Measurements from ENCODE around the gene FOXP4.

The FOXP4 gene

GRCh38 chr6:41607736-41608135 is 61.6 kb downstream of the FOXP4 start:
- DNase-seq, result no peak
- H3K27me3 ChIP-seq (ENCODE audit: control insufficient read depth in 1 of 2, insufficient read depth in 1 of 2, low read length in 2 of 2), result peaks cover 0 to 3% of the 10 kb centered on the region in 2 experiments
- WGBS, result 86% methylated on average over 9 of the region's 9 CpGs
- no peak overlapping the region for H2AFZ ChIP-seq (ENCODE audit: low read depth, low read length)
- no peak overlapping the region for H3K18ac ChIP-seq (ENCODE audit: low read depth in 1 of 2, low read length in 2 of 2)
- H2AK5ac ChIP-seq (ENCODE audit: low read length, severe bottlenecking), result no peak overlapping the region
- peaks cover 5% of the 10 kb centered on the region for H3K9me3 ChIP-seq (ENCODE audit: control insufficient read depth, low read length)
- no peak overlapping the region for H3K27ac ChIP-seq (ENCODE audit: low read length, poor library complexity, severe bottlenecking)
- H3K79me1 ChIP-seq (replicated peaks; ENCODE audit: low read length, poor library complexity, severe bottlenecking), result no peaks in the 10 kb centered on the region
- H4K91ac ChIP-seq (ENCODE audit: low read length), result no peak overlapping the region
- peaks cover 3% of the 10 kb centered on the region for H3K4me1 ChIP-seq (ENCODE audit: control insufficient read depth, insufficient read depth, low read depth, low read length)
- no peak overlapping the region for H3K4me2 ChIP-seq (ENCODE audit: low read length, poor library complexity, severe bottlenecking)
- H2BK15ac ChIP-seq (ENCODE audit: low read depth, poor library complexity, severe bottlenecking), result no peak overlapping the region
- no peak overlapping the region for H2BK12ac ChIP-seq (ENCODE audit: low read length in 2 of 2)
- H2BK120ac ChIP-seq (ENCODE audit: low read depth, low read length), result no peak overlapping the region
- no peak overlapping the region for H3K4ac ChIP-seq (ENCODE audit: low read depth in 1 of 2, low read length in 2 of 2)
- H3K9ac ChIP-seq (ENCODE audit: low read length), result no peak overlapping the region
- H3K36me3 ChIP-seq (ENCODE audit: control insufficient read depth in 1 of 2, insufficient read depth in 2 of 2, low read depth in 1 of 2, low read length in 2 of 2), result no peaks in the 10 kb centered on the region
- H2BK5ac ChIP-seq (ENCODE audit: low read depth, low read length, poor library complexity, severe bottlenecking), result no peak overlapping the region
- no peak overlapping the region for H3K14ac ChIP-seq (ENCODE audit: low read length in 2 of 2)
- H4K8ac ChIP-seq (ENCODE audit: low read length), result no peak overlapping the region
- no peak overlapping the region for H3K23ac ChIP-seq (ENCODE audit: low read length in 2 of 2)
- no peak overlapping the region for H3K4me3 ChIP-seq (ENCODE audit: insufficient read depth in 1 of 2, low read depth in 1 of 2, low read length in 2 of 2)

- H3K27me3 ChIP-seq (ENCODE audit: control insufficient read depth in 1 of 2, insufficient read depth in 1 of 2, low read length in 2 of 2), result peaks cover 0 to 3% of the 10 kb centered on the region in 2 experiments
- H2BK15ac ChIP-seq (ENCODE audit: low read depth, poor library complexity, severe bottlenecking), result no peak overlapping the region
- H4K91ac ChIP-seq (ENCODE audit: low read length), result no peak overlapping the region
- no peak overlapping the region for H2BK5ac ChIP-seq (ENCODE audit: low read depth, low read length, poor library complexity, severe bottlenecking)
- H3K27ac ChIP-seq (ENCODE audit: low read length, poor library complexity, severe bottlenecking), result no peak overlapping the region
- H2AK5ac ChIP-seq (ENCODE audit: low read length, severe bottlenecking), result peak overlapping the region; percentile 53
- no peak overlapping the region for H3K9ac ChIP-seq (ENCODE audit: low read length)
- H3K4me1 ChIP-seq (ENCODE audit: control insufficient read depth, insufficient read depth, low read depth, low read length), result peaks cover 2% of the 10 kb centered on the region
- no peak overlapping the region for H2AFZ ChIP-seq (ENCODE audit: low read depth, low read length)
- H3K14ac ChIP-seq (ENCODE audit: low read length in 2 of 2), result no peak overlapping the region
- no peak overlapping the region for H3K23ac ChIP-seq (ENCODE audit: low read length in 2 of 2)
- no peak overlapping the region for H3K4ac ChIP-seq (ENCODE audit: low read depth in 1 of 2, low read length in 2 of 2)
- peaks cover 10% of the 10 kb centered on the region for H3K9me3 ChIP-seq (ENCODE audit: control insufficient read depth, low read length)
- H3K4me2 ChIP-seq (ENCODE audit: low read length, poor library complexity, severe bottlenecking), result no peak overlapping the region
- no peak overlapping the region for H2BK120ac ChIP-seq (ENCODE audit: low read depth, low read length)
- no peaks in the 10 kb centered on the region for H3K36me3 ChIP-seq (ENCODE audit: control insufficient read depth in 1 of 2, insufficient read depth in 2 of 2, low read depth in 1 of 2, low read length in 2 of 2)
- H2BK12ac ChIP-seq (ENCODE audit: low read length in 2 of 2), result peak overlapping the region in 1 of 2 experiments; percentile 15
- DNase-seq, result no peak
- no peaks in the 10 kb centered on the region for H3K79me1 ChIP-seq (replicated peaks; ENCODE audit: low read length, poor library complexity, severe bottlenecking)
- H4K8ac ChIP-seq (ENCODE audit: low read length), result no peak overlapping the region
- WGBS, result 73% methylated on average over 11 of the region's 11 CpGs
- no peak overlapping the region for H3K18ac ChIP-seq (ENCODE audit: low read depth in 1 of 2, low read length in 2 of 2)
- H3K4me3 ChIP-seq (ENCODE audit: insufficient read depth in 1 of 2, low read depth in 1 of 2, low read length in 2 of 2), result no peak overlapping the region
Observed at GRCh38 chr6:41608443-41609151, 62.4 kb downstream of the FOXP4 start.

GRCh38 chr6:41614715-41615114 is 68.5 kb downstream of the FOXP4 start:
- no peaks in the 10 kb centered on the region for H3K79me1 ChIP-seq (replicated peaks; ENCODE audit: low read length, poor library complexity, severe bottlenecking)
- H4K91ac ChIP-seq (ENCODE audit: low read length), result no peak overlapping the region
- H4K8ac ChIP-seq (ENCODE audit: low read length), result no peak overlapping the region
- peaks cover 10 to 23% of the 10 kb centered on the region in 2 experiments for H3K27me3 ChIP-seq (ENCODE audit: control insufficient read depth in 1 of 2, insufficient read depth in 1 of 2, low read length in 2 of 2)
- no peak overlapping the region for H2BK12ac ChIP-seq (ENCODE audit: low read length in 2 of 2)
- H3K4me1 ChIP-seq (ENCODE audit: control insufficient read depth, insufficient read depth, low read depth, low read length), result peaks cover 2% of the 10 kb centered on the region
- DNase-seq, result no peak
- H2BK15ac ChIP-seq (ENCODE audit: low read depth, poor library complexity, severe bottlenecking), result no peak overlapping the region
- no peak overlapping the region for H3K27ac ChIP-seq (ENCODE audit: low read length, poor library complexity, severe bottlenecking)
- no peak overlapping the region for H3K4me2 ChIP-seq (ENCODE audit: low read length, poor library complexity, severe bottlenecking)
- no peak overlapping the region for H2BK120ac ChIP-seq (ENCODE audit: low read depth, low read length)
- H3K23ac ChIP-seq (ENCODE audit: low read length in 2 of 2), result no peak overlapping the region
- no peak overlapping the region for H2BK5ac ChIP-seq (ENCODE audit: low read depth, low read length, poor library complexity, severe bottlenecking)
- H3K18ac ChIP-seq (ENCODE audit: low read depth in 1 of 2, low read length in 2 of 2), result no peak overlapping the region
- H2AFZ ChIP-seq (ENCODE audit: low read depth, low read length), result no peak overlapping the region
- no peak overlapping the region for H3K9ac ChIP-seq (ENCODE audit: low read length)
- peaks cover 20% of the 10 kb centered on the region for H3K9me3 ChIP-seq (ENCODE audit: control insufficient read depth, low read length)
- WGBS, result 100% methylated on average over 2 of the region's 2 CpGs
- no peak overlapping the region for H3K4me3 ChIP-seq (ENCODE audit: insufficient read depth in 1 of 2, low read depth in 1 of 2, low read length in 2 of 2)
- H3K14ac ChIP-seq (ENCODE audit: low read length in 2 of 2), result no peak overlapping the region
- H3K36me3 ChIP-seq (ENCODE audit: control insufficient read depth in 1 of 2, insufficient read depth in 2 of 2, low read depth in 1 of 2, low read length in 2 of 2), result no peaks in the 10 kb centered on the region
- H2AK5ac ChIP-seq (ENCODE audit: low read length, severe bottlenecking), result no peak overlapping the region
- no peak overlapping the region for H3K4ac ChIP-seq (ENCODE audit: low read depth in 1 of 2, low read length in 2 of 2)

GRCh38 chr6:41615311-41615710 is 69.1 kb downstream of the FOXP4 start:
- Histone ChIP-seq H2BK12ac (ENCODE audit: low read length in 2 of 2) (no peak overlapping the region), H2AFZ (ENCODE audit: low read depth, low read length) (no peak overlapping the region), H2BK120ac (ENCODE audit: low read depth, low read length) (no peak overlapping the region), H3K27ac (ENCODE audit: low read length, poor library complexity, severe bottlenecking) (no peak overlapping the region), H3K23ac (ENCODE audit: low read length in 2 of 2) (no peak overlapping the region), H3K4me2 (ENCODE audit: low read length, poor library complexity, severe bottlenecking) (no peak overlapping the region), H3K4ac (ENCODE audit: low read depth in 1 of 2, low read length in 2 of 2) (no peak overlapping the region), H3K27me3 (ENCODE audit: control insufficient read depth in 1 of 2, insufficient read depth in 1 of 2, low read length in 2 of 2) (peaks cover 10 to 23% of the 10 kb centered on the region in 2 experiments), H3K9me3 (ENCODE audit: control insufficient read depth, low read length) (peaks cover 22% of the 10 kb centered on the region), H2BK15ac (ENCODE audit: low read depth, poor library complexity, severe bottlenecking) (no peak overlapping the region), H3K9ac (ENCODE audit: low read length) (no peak overlapping the region), H3K36me3 (ENCODE audit: control insufficient read depth in 1 of 2, insufficient read depth in 2 of 2, low read depth in 1 of 2, low read length in 2 of 2) (no peaks in the 10 kb centered on the region), H3K14ac (ENCODE audit: low read length in 2 of 2) (no peak overlapping the region), H3K79me1 (replicated peaks; ENCODE audit: low read length, poor library complexity, severe bottlenecking) (no peaks in the 10 kb centered on the region), H3K18ac (ENCODE audit: low read depth in 1 of 2, low read length in 2 of 2) (no peak overlapping the region), H2BK5ac (ENCODE audit: low read depth, low read length, poor library complexity, severe bottlenecking) (no peak overlapping the region), H3K4me3 (ENCODE audit: insufficient read depth in 1 of 2, low read depth in 1 of 2, low read length in 2 of 2) (no peak overlapping the region), H4K8ac (ENCODE audit: low read length) (no peak overlapping the region), H2AK5ac (ENCODE audit: low read length, severe bottlenecking) (no peak overlapping the region), H3K4me1 (ENCODE audit: control insufficient read depth, insufficient read depth, low read depth, low read length) (no peaks in the 10 kb centered on the region), H4K91ac (ENCODE audit: low read length) (no peak overlapping the region)
- WGBS, result 92% methylated on average over 6 of the region's 7 CpGs
- no peak for DNase-seq

Measured in mesenchymal stem cell (in vitro differentiated cells and primary cell).